HUES64 (cell line): ENCODE data around the gene USP27X. TPM values are rescaled to one million over a fixed set of nuclear protein-coding genes. Genes with fewer than 3 reads are reported as not detected.

ENCODE experiments used
- H3K27ac ChIP-seq: 2 replicates; pipeline ENCODE4 v1.7.0; 2013; ENCODE audit warnings: low read depth, low read length, inconsistent platforms
- H3K27me3 ChIP-seq: 2 replicates; pipeline ENCODE4 v1.6.1; 2013; ENCODE audit warnings: mild to moderate bottlenecking, low read length; ENCODE audit not compliant: insufficient read depth
- H3K36me3 ChIP-seq: 2 replicates; pipeline ENCODE4 v1.6.1; 2013; ENCODE audit warnings: mild to moderate bottlenecking, low read length; ENCODE audit not compliant: insufficient read depth
- H3K4me1 ChIP-seq: 2 replicates; pipeline ENCODE4 v1.6.1; 2013; ENCODE audit warnings: mild to moderate bottlenecking, low read length, moderate library complexity; ENCODE audit not compliant: insufficient read depth
- H3K4me3 ChIP-seq: 2 replicates; pipeline ENCODE4 v1.5.1; 2013; ENCODE audit warnings: mild to moderate bottlenecking, low read length, moderate library complexity
- H3K9ac ChIP-seq: 2 replicates; pipeline ENCODE4 v1.6.1; 2013; ENCODE audit warnings: mild to moderate bottlenecking, low read depth, low read length
- H3K9me3 ChIP-seq: 2 replicates; pipeline ENCODE4 v1.6.1; 2013; ENCODE audit warnings: low read depth, low read length; ENCODE audit not compliant: insufficient read depth
- WGBS: fragments of 150-250, 120-280 bp; methylation state at CpG from one replicate; pipeline ENCODE4 v1.1.7; 2013; ENCODE audit warnings: missing lambda C conversion rate; 5-methylcytosine and 5-hydroxymethylcytosine counted together
- polyA plus RNA-seq, 2 experiments: library from polyadenylated mRNA; stranded (reverse); fragments of 50-300 nt; gene quantifications; one replicate each; pipeline ENCODE4 v1.2.3, GENCODE V29; 2013

USP27X gene
- polyA plus RNA-seq (2013, experiment 1 of 2) = 4.8 TPM
- polyA plus RNA-seq (2013, experiment 2 of 2) = 5.5 TPM

DNA sequence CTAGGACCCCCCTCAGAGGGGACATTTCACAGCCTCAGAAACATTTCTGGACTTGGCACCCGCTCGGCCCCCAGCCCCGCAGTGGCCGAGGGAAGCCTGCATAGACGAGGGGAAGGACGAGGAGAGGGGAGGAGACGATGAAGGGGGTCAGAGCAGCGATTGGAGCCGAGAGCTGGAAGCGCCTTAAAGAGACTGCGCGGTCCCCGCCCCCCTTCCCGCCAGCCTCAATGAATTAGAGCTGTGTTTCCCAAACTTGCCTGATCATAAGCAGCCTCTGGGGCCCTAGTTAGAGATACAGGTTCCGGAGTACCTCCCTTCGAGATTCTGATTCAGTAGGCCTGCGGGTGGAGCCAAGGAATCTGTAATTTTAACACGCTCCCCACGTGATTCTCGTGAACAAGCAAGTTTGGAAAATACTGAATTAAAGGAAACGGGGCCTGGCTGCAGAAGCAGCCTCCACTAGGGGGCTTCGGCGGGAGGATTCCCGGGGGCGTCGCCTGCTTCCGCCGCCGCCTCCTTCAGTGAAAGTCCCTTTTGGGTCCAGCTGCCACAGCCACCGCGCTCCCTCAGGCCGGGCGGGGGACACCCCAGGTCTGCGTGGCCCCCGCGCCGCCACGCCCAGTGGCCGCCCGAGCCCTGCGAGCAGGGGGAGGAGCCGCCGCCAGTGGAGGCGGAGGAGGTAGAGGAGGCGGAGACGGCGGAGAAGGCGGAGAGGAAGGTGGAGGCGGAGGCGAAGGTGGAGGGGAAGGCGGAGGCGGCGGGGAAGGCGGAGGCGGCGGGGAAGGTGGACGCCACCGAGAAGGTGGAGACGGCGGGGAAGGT lies at the start of gene USP27X:
TSS of gene USP27X (plus strand) at position 651 of the 822 bp plus-strand sequence. CDS start 824 bp downstream, outside the sequence.
- no peaks in the 10 kb centered on the region for H3K9me3 ChIP-seq
- H3K36me3 ChIP-seq = no peaks in the 10 kb centered on the region; the same call in 1 of the 2 replicates
- H3K27me3 ChIP-seq = peaks cover 2% of the 10 kb centered on the region; the same call in 1 of the 2 replicates
- H3K9ac ChIP-seq = peak within 1 kb of the TSS; percentile 78
- H3K4me1 ChIP-seq = no peaks in the 10 kb centered on the region
- WGBS = 2% methylated on average over 60 of the region's 60 CpGs
- peak within 1 kb of the TSS; percentile 78 for H3K4me3 ChIP-seq
- peak within 1 kb of the TSS; percentile 71; the same call in 1 of the 2 replicates for H3K27ac ChIP-seq

DNA sequence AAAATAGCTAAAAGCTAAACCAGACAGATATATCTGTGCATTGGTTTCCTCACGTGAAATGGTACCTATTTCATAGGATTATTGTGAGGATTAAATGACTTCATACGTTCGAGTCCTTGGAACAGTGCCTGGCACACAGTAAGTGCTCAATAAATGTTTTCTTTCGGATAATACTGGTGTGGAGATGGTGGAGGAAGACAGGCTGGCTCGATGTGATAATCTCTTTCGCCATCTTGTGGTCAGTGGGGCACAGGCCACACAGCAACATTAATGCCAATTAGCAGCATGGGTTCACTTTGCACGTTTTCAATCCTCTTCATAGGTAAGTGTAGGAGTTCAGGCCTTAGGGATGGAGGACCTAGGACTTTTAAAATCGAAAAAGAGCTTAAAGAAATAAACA lies 40.9 kb upstream of the USP27X start:
- no peak overlapping the region for H3K4me3 ChIP-seq
- H3K9me3 ChIP-seq = no peaks in the 10 kb centered on the region
- no peaks in the 10 kb centered on the region for H3K4me1 ChIP-seq
- 24% methylated on average over 5 of the region's 8 CpGs for WGBS
- no peak overlapping the region for H3K9ac ChIP-seq
- no peaks in the 10 kb centered on the region for H3K36me3 ChIP-seq
- H3K27ac ChIP-seq = no peak overlapping the region
- H3K27me3 ChIP-seq = no peaks in the 10 kb centered on the region

DNA sequence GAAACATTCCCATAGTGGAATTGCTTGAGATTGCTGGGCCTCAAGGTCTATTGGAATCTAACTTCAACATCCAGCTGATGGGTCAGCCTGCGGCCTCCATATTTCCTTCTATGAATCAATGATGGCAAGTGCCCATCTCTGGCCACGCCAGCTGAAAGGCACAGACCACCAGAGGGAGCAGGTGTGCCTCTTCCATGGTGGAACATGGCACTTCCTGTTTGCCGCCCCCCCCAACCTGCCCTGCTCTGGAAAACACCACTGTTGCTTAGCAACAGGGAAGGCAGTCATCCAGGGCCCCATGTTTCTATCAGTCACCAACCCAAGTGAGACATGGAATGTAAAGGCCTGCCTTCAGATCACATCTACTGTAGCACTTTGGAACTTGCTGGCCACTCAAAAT lies 38.6 kb upstream of the USP27X start:
- no peak overlapping the region for H3K27ac ChIP-seq
- no peaks in the 10 kb centered on the region for H3K36me3 ChIP-seq
- no peaks in the 10 kb centered on the region for H3K27me3 ChIP-seq
- no peaks in the 10 kb centered on the region for H3K4me1 ChIP-seq
- H3K9ac ChIP-seq = no peak overlapping the region
- no peak overlapping the region for H3K4me3 ChIP-seq
- WGBS = 46% methylated on average over 3 of the region's 3 CpGs
- H3K9me3 ChIP-seq = no peaks in the 10 kb centered on the region

DNA sequence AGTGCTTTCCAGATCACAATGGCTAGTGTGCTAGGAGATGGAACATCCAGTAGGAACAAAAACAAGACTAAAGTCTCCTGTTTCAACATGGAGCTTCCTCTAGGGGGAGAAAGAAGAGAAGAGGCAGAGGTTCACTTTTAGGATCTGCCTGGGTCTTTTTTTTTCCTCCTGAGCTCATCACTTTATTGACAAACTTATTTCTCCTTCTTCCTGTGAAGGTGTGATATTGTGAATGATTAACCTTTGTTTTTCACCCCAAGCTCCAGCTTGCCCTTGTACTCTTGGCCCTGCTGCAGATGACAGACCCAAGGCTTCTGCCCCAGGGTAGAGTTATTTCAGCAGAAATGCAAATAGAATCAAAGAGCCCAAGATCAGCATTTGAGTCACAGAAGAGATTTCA lies 36.7 kb upstream of the USP27X start:
- no peak overlapping the region for H3K9ac ChIP-seq
- no peaks in the 10 kb centered on the region for H3K4me1 ChIP-seq
- no peak overlapping the region for H3K27ac ChIP-seq
- H3K36me3 ChIP-seq = no peaks in the 10 kb centered on the region
- H3K9me3 ChIP-seq = no peaks in the 10 kb centered on the region
- no peak overlapping the region for H3K4me3 ChIP-seq
- no peaks in the 10 kb centered on the region for H3K27me3 ChIP-seq

DNA sequence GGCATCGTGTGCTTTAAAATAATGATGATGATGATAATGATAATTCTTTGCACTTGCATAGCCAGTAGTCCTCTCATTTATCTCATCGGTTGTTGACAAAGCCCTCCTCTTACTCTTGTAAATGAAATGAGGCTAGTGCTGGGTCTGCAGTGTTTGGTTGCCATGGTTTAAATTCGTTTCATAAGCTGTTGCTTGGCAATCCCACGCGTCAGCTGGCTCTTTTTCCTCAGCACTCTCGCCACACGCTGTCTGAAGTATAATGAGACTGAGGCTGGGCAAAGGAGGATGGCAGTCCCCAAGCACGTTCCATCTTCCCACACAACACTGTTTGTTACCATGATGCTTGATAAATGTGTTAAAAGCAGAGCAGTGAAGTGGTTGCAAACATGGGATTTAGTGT lies 34.7 kb upstream of the USP27X start:
- H3K27me3 ChIP-seq = no peaks in the 10 kb centered on the region

DNA sequence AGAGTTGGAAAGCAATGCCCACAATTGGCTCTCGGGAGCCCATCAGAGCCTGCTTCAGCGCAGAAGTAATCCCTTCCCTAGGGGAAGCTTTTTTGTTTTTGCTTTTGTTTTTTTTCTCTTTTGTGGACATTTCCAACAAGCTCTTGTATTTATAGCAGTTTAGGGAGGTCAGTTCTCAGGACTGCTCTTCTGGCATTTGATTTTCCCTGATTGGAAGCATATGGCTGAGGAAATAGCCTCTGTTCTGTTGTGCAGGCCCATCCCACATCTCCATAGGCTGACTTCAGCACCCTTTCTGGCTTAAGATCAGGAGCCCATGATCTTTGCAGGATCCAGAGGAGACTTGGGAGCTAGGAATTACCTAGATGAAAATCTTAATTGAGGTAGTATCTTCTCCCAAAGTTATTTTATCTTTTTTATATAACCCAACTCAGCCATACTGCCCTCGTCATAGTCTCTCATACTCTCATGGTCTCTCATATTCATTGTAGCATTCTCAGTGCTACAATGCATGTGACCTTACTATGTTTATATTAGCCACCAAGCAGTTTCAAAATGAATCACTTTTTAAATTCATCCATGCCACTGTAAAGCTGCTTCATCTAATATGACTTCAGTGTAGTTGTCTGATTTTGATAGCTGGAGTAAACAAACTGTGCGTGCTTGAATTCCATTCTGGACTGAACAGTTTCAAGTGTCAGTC lies 33.4 kb upstream of the USP27X start:
- Histone ChIP-seq H3K4me3 (no peak overlapping the region), H3K4me1 (no peaks in the 10 kb centered on the region), H3K27ac (no peak overlapping the region), H3K27me3 (no peaks in the 10 kb centered on the region), H3K9ac (no peak overlapping the region), H3K9me3 (no peaks in the 10 kb centered on the region), H3K36me3 (no peaks in the 10 kb centered on the region)
- WGBS = 96% methylated on average over 2 of the region's 4 CpGs

More for the DNA sequence above, 34.7 kb upstream of the USP27X start:
- WGBS = 88% methylated on average over 3 of the region's 8 CpGs
- H3K4me1 ChIP-seq = no peaks in the 10 kb centered on the region
- no peak overlapping the region for H3K4me3 ChIP-seq
- H3K9me3 ChIP-seq = no peaks in the 10 kb centered on the region
- no peaks in the 10 kb centered on the region for H3K36me3 ChIP-seq
- no peak overlapping the region for H3K9ac ChIP-seq
- H3K27ac ChIP-seq = no peak overlapping the region

DNA sequence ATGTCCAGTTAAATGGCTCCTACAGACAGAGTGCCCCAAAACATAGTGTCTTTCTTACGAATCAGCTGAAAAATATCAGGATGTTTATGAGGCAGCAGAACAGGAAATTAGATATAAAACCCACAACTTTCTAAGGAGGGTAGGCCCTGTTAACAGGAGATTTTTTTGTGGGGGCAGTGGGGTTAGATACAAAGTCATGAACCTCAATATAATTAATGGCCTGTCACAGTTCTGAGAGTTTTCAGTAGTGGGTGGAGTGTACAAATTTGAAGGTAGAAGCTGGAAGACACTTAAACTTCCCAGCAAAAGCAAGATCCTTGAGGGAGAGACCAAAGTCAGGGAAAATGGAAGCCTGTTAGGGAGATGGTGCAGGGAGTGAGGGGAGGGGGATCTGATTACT lies 32.8 kb upstream of the USP27X start:
- Histone ChIP-seq H3K4me3 (no peak overlapping the region), H3K27ac (no peak overlapping the region), H3K9ac (no peak overlapping the region), H3K27me3 (no peaks in the 10 kb centered on the region), H3K9me3 (no peaks in the 10 kb centered on the region), H3K36me3 (no peaks in the 10 kb centered on the region), H3K4me1 (no peaks in the 10 kb centered on the region)
- 100% methylated on average over 1 of the region's 1 CpG for WGBS

DNA sequence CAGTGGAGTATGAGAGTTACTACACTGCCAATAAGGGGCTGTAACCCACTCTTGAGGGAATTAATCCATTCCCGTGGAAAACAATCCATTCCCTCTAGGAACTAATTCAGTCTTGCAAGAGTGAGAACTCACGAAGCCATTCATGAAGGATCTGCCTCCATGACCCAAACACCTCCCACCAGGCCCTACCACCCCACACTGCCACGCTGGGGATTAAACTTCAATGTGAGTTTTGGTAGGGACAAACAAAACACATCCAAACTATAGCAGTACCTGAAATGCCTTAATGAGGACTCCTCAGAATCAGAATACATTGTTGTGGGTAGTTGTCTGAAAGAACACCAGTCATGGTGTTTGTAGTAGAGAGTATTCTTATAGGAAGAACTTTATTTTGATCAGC lies 31.0 kb upstream of the USP27X start:
- H3K9ac ChIP-seq = no peak overlapping the region
- H3K27me3 ChIP-seq = no peaks in the 10 kb centered on the region
- no peak overlapping the region for H3K4me3 ChIP-seq
- H3K27ac ChIP-seq = no peak overlapping the region
- H3K36me3 ChIP-seq = no peaks in the 10 kb centered on the region
- no peaks in the 10 kb centered on the region for H3K9me3 ChIP-seq
- 92% methylated on average over 2 of the region's 3 CpGs for WGBS
- H3K4me1 ChIP-seq = no peaks in the 10 kb centered on the region

DNA sequence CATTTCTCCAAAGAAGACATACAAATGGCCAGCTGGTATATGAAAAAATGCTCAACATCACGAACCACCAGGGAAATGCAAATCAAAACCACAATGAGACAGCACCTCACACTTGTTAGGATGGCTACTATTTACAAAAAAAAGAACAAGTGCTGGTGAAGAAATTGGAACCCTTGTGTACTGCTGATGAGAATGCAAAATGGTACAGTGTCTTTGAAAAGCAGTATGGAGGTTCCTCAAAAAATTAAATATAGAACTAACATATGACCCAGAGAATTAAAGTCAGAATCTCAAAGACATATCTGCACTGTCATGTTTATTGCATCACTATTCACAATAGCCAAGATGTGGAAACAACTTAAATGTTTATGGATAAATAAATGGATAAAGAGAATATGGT lies 29.3 kb upstream of the USP27X start:
- no peak overlapping the region for H3K9ac ChIP-seq

DNA sequence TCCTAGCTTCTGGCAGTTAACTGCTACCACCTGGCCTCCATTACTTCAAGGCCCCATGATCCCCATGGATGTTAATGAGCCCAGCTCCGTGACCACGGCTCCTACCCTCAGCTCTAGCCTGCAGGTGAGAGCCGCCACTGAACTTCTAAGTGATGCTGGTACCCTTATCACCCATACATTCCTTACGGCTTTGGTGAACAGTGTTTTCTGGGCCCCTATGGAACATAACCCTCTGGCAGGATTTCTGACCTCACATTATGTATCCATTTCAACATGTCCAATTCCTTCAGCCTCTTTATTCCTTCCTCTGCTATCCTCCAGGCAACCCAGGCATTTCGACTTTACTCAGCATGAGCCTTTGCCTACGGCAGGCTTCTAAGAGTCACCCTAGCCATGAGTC lies 25.6 kb upstream of the USP27X start:
- Histone ChIP-seq H3K27me3 (no peaks in the 10 kb centered on the region), H3K4me3 (no peak overlapping the region), H3K36me3 (no peaks in the 10 kb centered on the region), H3K9me3 (no peaks in the 10 kb centered on the region), H3K27ac (no peak overlapping the region), H3K4me1 (no peaks in the 10 kb centered on the region), H3K9ac (no peak overlapping the region)
- WGBS = 94% methylated on average over 6 of the region's 6 CpGs

More for the DNA sequence above, 29.3 kb upstream of the USP27X start:
- no peaks in the 10 kb centered on the region for H3K4me1 ChIP-seq
- no peaks in the 10 kb centered on the region for H3K36me3 ChIP-seq
- no peak overlapping the region for H3K27ac ChIP-seq
- H3K9me3 ChIP-seq = no peaks in the 10 kb centered on the region
- H3K27me3 ChIP-seq = no peaks in the 10 kb centered on the region
- H3K4me3 ChIP-seq = no peak overlapping the region
- WGBS = 50% methylated on average over 1 of the region's 1 CpG

DNA sequence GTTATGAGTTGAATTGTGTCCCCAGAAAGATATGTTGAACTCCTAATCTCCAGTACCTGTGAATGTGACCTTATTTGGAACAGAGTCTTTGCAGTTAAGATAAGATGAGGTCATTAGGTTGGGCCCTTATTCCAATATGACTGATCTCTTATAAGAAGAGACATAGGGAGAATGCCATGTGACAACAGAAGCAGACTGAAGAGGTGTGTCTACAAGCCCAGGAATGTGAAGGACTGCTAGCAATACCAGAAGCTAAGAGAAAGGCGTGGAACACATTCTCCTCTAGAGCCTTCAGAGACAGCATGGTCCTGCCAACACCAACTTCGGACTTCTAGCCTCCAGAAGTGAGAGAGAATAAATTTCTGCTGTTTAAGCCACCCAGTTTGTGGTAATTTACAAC lies 22.5 kb upstream of the USP27X start:
- Histone ChIP-seq H3K36me3 (no peaks in the 10 kb centered on the region), H3K9me3 (no peaks in the 10 kb centered on the region), H3K27ac (no peak overlapping the region), H3K27me3 (no peaks in the 10 kb centered on the region), H3K9ac (no peak overlapping the region), H3K4me1 (no peaks in the 10 kb centered on the region), H3K4me3 (no peak overlapping the region)
- 94% methylated on average over 2 of the region's 2 CpGs for WGBS
